ENCODE measurements around the gene TNFRSF1B.

TNFRSF1B gene

DNA sequence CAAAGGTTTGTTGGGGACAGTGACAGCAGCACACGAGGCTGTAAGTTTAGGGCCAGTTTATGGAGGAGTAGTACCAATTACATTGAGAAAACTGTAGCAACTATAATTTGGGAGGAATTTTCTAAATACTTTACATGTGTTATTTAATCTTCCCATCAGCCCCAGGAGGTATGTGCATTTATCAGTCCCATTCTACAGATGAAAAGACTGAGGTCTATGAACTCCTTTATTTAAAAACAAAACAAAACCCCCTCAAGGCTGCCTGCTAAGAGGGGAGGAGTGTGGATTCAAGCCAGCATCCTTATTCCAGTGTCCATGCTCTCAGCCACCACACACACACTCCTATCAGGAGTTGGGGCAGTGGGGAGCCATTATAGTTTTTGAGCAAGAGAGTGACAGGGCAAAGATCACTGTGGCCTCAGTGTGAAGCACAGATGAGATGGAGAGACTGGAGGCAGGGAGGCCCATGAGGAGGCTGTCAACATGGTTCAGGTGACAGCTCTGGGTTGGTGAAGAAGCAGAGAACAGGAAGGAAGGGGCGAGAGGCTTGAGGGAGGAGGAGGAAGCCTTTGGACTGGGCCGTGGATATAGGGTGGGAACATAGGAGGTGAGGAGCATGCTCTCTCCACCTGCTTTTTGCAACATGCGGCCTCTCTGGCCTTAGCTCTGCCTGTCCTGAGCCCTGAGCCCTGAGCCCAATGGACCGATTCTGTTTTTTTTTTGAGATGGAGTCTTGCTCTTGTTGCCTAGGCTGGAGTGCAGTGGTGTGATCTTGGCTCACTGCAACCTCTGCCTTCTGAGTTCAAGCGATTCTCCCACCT lies 9.7 kb downstream of the TNFRSF1B start:
- Mint-ChIP-seq H3K4me3 (peak overlapping the region; percentile 79), H3K36me3 (peaks cover 6% of the 10 kb centered on the region), H3K9me3 (peaks cover 1% of the 10 kb centered on the region), H3K27ac (peak overlapping the region; percentile 85), H3K4me1 (peaks cover 81% of the 10 kb centered on the region), H3K27me3 (no peaks in the 10 kb centered on the region)

DNA sequence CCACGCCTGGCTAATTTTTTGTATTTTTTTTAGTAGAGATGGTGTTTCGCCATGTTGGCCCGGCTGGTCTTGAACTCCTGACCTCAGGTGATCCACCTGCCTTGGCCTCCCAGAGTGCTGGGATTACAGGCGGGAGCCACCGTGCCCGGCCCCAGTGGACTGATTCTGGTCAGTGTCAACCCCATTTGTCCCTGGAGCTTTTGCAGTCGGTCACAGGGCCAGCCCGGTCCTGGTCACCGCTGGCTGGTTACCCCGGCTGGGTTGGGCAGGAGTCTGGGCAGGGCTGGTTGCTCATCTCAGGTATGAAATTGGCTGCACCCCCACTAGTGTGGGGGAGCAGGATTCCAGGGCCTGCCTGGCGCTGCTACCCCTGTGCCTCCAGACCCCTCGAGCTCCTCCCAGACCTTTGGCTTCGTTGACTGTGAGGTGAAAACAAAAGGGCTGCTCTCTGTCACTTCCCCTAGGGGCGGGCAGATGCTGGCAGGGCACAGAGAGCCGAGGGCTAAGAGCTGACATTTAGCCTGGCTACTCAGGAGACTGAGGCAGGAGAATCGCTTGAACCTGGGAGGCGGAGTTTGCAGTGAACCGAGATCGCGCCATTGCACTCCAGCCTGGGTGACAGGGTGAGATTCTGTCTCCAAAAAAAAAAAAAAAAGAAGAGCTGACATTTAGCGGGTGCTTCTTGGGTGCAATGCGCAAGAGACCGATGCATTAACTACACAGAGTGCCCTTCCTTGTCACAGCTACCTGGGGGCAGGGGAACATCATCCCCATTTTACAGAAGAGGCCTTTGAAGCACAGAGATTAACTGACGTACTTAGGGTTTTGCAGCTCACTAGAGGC lies 10.6 kb downstream of the TNFRSF1B start:
- H3K27me3 Mint-ChIP-seq: no peaks in the 10 kb centered on the region
- peak overlapping the region; percentile 99 for H3K27ac Mint-ChIP-seq
- peaks cover 81% of the 10 kb centered on the region for H3K4me1 Mint-ChIP-seq
- H3K9me3 Mint-ChIP-seq: no peaks in the 10 kb centered on the region
- peak overlapping the region; percentile 86 for H3K4me3 Mint-ChIP-seq
- H3K36me3 Mint-ChIP-seq: peaks cover 4% of the 10 kb centered on the region

DNA sequence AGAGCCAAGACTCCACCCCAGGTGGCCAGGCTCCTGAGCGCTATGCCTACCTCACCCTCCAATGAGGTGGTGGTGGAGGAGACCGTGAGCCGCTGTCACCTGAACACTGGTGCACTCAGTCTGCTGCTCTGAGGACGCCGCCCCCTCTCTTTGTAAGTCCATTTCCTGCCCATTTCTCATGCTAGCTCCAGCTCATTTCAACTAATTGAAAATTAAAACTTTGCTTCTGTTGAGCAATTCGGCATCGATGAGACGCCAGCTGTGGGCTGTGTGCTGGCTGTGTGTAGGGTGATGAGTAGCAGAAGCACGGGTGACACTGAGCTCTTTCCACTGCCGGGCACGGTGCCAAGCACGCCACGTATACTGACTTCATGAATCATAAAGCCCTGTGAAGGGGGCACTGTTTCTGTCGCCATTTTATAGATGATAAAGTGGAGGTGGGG lies 11.2 kb downstream of the TNFRSF1B start:
- peak overlapping the region; percentile 99 for H3K27ac Mint-ChIP-seq

DNA sequence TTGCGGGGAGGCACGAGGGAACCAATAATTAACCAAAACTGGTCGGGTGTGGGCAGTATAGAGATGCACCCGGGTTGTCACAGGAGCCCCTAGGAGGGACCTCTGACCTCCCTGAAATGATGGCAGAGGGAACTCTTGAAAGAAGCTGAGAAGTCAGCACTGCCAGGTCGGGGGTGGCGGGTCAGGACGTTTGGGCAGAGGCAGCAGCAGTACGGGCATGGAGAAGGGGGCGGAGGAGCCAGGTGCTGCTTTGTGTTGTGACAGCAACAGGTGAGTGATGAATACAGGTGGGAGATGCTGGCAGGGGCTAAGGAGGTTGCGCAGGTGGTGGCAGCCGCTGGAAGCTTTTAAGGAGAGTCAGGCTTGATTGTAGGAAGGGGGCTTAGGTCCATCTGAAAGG lies 11.7 kb downstream of the TNFRSF1B start:
- peak overlapping the region; percentile 99 for H3K27ac Mint-ChIP-seq
- H3K4me3 Mint-ChIP-seq: peak overlapping the region; percentile 86
- H3K9me3 Mint-ChIP-seq: no peaks in the 10 kb centered on the region
- peaks cover 4% of the 10 kb centered on the region for H3K36me3 Mint-ChIP-seq
- H3K27me3 Mint-ChIP-seq: no peaks in the 10 kb centered on the region
- H3K4me1 Mint-ChIP-seq: peaks cover 81% of the 10 kb centered on the region

More for the DNA sequence above, 11.2 kb downstream of the TNFRSF1B start:
- Mint-ChIP-seq H3K9me3 (no peaks in the 10 kb centered on the region), H3K4me1 (peaks cover 81% of the 10 kb centered on the region), H3K36me3 (peaks cover 4% of the 10 kb centered on the region), H3K4me3 (peak overlapping the region; percentile 86), H3K27me3 (no peaks in the 10 kb centered on the region)

DNA sequence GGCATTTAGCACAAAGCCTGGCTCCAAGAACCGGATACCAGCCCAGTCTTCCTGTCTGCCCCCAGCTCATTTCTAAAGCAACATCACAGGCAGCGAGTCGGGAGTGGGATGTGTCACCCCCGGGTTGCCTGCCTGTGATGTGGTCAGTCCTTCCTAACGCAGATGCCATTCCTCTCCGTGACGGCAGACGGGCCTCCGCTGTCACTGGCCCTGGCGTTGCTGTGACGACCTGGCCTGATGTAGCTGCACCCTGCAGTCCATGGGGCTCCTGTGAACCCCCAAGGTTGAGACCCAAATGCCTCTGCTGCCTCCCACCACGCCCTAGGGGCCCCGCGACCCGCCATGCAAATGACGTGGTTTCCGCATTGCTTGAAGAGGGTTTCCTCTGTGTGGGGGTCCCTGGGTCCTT lies 12.3 kb downstream of the TNFRSF1B start:
- Mint-ChIP-seq H3K4me1 (peaks cover 81% of the 10 kb centered on the region), H3K27ac (peak overlapping the region; percentile 99), H3K4me3 (peak overlapping the region; percentile 86), H3K9me3 (no peaks in the 10 kb centered on the region), H3K27me3 (no peaks in the 10 kb centered on the region), H3K36me3 (peaks cover 2% of the 10 kb centered on the region)

DNA sequence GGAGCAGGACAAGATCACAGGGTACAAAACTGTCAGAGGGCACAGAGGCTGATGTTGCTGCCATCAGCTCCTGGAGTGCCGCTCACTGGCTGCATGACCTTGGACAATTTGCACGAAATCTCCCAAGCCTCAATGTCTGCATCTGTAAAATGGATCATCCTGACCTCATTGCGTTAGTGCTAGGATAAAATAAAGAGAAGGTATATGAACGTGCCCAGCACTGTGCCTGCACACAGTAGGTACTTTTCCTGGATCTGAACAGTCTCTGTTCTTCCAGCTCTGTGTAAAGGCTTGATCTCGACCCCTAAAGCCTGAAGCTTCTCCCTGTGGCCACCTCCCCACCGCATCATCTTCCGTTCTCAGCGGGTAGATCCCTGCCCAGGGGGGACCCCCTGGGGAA lies 12.9 kb downstream of the TNFRSF1B start:
- Mint-ChIP-seq H3K4me3 (peak overlapping the region; percentile 86), H3K36me3 (peaks cover 2% of the 10 kb centered on the region), H3K4me1 (peaks cover 78% of the 10 kb centered on the region), H3K9me3 (no peaks in the 10 kb centered on the region), H3K27ac (peak overlapping the region; percentile 99), H3K27me3 (no peaks in the 10 kb centered on the region)

DNA sequence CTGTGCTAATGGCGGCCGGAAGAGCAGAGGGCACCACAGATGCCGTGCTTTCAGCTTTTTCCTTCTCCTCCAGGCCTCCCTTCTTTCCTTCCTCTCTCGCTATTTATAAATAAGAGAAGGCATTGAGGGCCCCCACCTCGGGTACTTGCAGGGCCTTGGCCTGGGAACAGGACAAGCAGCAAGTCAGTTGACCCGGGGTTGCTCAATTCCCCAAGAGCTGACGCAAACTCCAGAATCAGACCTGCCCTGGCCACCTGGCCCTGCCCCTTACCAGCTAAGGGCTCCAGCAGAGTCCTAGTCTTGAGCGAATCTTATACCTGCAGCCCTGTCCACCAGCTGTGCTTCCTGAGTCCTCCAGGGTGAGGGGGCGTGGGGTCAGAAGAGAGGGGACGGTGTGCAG lies 13.5 kb downstream of the TNFRSF1B start:
- no peaks in the 10 kb centered on the region for H3K9me3 Mint-ChIP-seq
- H3K27ac Mint-ChIP-seq: peak overlapping the region; percentile 62
- H3K4me1 Mint-ChIP-seq: peaks cover 78% of the 10 kb centered on the region
- no peaks in the 10 kb centered on the region for H3K27me3 Mint-ChIP-seq
- no peak overlapping the region for H3K4me3 Mint-ChIP-seq
- H3K36me3 Mint-ChIP-seq: peaks cover 2% of the 10 kb centered on the region

DNA sequence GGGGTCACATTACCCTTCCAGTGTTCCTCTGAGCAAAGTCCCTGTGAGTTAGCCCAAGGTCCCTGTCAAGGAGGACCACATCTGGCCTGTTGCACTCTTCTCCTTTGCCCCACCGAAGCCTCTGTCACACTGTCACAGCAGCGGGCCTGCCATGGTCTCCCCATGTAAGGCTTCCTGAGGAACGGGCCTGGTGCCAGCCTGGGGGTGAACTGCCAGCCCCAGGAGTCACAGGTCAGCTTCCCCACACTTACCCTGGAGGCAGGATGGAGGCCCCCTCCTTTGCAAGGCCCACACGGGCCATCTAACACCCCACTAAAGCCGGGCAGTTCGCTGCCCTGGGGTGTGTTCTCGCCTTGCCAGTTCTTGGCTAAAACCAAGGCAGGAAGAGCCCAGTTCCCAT lies 14.1 kb downstream of the TNFRSF1B start:
- Mint-ChIP-seq H3K4me3 (no peak overlapping the region), H3K4me1 (peaks cover 74% of the 10 kb centered on the region), H3K9me3 (no peaks in the 10 kb centered on the region), H3K36me3 (no peaks in the 10 kb centered on the region), H3K27me3 (no peaks in the 10 kb centered on the region), H3K27ac (no peak overlapping the region)

DNA sequence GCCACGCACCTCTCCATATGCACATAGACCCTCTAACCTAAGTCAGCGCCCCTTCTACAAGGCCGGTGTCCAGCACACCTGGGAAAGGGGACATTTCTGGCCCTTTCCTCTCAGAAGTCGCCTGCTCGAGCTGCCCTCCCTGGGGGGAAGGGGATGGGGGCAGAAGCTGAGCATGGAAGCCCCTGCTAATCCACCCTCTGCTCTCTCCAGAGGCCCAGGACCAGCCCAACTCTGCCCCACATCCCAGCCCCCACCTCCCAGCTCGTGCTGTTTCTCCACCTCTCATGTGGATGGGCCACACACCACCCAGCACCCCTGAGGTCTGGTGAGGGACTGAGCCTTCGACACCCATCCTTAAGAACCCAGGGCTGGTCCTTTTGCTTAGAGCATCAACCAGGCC lies 14.8 kb downstream of the TNFRSF1B start:
- Mint-ChIP-seq H3K4me3 (no peak overlapping the region), H3K27ac (peak overlapping the region; percentile 30), H3K4me1 (peaks cover 74% of the 10 kb centered on the region)

DNA sequence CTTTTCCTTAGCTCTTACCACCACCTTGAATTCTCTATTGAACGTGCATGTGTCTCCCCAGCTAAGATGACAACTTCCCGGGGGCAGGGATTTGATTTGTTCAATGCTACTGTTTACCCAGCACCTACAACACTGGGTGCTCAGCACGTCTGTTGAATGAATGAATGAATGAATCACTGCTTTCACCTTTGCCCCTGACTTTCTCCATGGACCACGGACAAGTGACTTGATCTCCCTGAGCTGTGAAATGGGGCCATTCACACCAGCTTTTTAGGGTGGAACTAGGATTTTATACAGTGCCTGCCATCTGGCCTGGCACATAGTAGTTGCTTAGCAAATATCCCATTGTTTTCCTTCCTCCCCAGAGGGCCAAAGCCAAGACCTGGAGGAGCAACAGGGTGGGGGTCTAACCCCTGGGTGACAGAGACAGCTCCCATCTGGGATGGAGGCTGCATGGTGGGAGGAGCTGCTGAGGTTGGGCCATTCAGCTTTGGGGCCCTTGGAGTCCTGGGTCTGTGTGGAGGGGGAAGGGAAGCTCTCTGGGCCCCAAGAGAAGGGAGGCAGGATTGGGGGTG lies 15.7 kb downstream of the TNFRSF1B start:
- H3K27ac Mint-ChIP-seq: peak overlapping the region; percentile 56
- H3K9me3 Mint-ChIP-seq: no peaks in the 10 kb centered on the region
- peaks cover 2% of the 10 kb centered on the region for H3K36me3 Mint-ChIP-seq
- no peaks in the 10 kb centered on the region for H3K27me3 Mint-ChIP-seq
- H3K4me3 Mint-ChIP-seq: no peak overlapping the region
- peaks cover 70% of the 10 kb centered on the region for H3K4me1 Mint-ChIP-seq

More for the DNA sequence above, 14.8 kb downstream of the TNFRSF1B start:
- Mint-ChIP-seq H3K9me3 (no peaks in the 10 kb centered on the region), H3K27me3 (no peaks in the 10 kb centered on the region), H3K36me3 (no peaks in the 10 kb centered on the region)

DNA sequence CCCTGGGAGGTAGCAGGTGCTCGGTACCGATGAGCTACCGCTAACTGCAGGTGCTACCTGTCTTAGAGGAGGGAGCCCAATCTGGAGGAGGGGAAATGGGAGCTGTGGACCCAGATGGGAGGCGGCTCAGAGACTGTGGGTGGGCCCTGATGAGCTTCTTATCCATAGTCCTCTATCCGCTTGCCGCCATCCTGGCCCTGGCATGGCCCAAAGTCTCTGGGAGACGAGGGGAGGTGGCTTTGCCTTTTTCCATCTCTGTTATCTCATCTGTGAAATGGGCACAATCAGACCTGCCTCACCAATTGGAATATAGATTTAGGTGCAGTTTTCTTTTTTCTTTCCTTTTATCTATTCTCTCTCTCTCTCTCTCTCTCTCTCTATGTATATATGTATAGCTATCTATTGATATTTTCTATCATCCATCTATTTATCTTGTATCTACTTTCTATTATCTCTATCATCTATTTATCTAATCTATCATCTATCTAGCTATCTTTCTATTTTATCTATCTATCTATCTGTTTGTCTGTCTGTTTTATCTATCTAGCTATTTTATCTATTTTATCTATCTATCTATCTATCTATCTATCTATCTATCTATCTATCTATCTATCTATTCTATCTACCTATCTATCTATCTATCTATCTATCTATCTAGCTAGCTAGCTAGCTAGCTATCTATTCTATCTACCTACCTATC lies 16.5 kb downstream of the TNFRSF1B start:
- Mint-ChIP-seq H3K36me3 (peaks cover 2% of the 10 kb centered on the region), H3K9me3 (no peaks in the 10 kb centered on the region), H3K4me1 (peaks cover 69% of the 10 kb centered on the region), H3K27me3 (no peaks in the 10 kb centered on the region), H3K27ac (no peak overlapping the region), H3K4me3 (no peak overlapping the region)

DNA sequence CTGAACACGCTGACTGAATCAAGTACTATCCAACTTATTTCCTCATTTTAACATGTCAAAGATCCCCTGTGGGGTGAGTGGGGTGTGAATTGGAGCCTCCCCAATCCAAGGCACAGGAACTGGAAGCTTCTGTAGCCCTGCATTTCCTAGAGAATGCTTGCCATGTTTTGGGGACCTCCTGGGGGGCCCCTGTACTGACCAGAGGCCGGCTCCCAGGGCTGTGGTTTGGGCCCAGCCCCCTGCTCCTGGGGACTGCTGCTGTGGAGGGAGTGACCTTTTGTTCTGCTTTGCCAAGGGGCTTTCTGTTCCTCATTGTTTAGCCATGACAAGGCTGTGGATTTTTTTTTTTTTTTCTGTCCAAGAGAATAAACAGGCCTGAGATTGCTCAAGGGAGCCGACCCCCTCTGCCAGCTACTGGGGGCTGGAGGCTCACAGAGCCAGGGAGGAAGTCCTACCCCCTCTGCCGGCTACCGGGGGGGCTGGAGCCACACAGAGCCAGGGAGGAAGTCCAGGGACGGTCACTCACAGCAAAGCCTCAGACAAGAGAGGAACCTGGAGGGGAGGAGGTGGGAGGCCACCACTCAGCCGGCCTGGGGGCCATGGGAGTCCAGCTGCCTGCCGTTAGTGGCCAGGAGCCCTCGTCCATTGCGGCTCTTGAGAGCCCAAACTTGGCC lies 17.4 kb downstream of the TNFRSF1B start:
- no peaks in the 10 kb centered on the region for H3K9me3 Mint-ChIP-seq
- H3K36me3 Mint-ChIP-seq: peaks cover 2% of the 10 kb centered on the region
- peak overlapping the region; percentile 69 for H3K27ac Mint-ChIP-seq
- no peaks in the 10 kb centered on the region for H3K27me3 Mint-ChIP-seq
- peaks cover 61% of the 10 kb centered on the region for H3K4me1 Mint-ChIP-seq
- H3K4me3 Mint-ChIP-seq: no peak overlapping the region

DNA sequence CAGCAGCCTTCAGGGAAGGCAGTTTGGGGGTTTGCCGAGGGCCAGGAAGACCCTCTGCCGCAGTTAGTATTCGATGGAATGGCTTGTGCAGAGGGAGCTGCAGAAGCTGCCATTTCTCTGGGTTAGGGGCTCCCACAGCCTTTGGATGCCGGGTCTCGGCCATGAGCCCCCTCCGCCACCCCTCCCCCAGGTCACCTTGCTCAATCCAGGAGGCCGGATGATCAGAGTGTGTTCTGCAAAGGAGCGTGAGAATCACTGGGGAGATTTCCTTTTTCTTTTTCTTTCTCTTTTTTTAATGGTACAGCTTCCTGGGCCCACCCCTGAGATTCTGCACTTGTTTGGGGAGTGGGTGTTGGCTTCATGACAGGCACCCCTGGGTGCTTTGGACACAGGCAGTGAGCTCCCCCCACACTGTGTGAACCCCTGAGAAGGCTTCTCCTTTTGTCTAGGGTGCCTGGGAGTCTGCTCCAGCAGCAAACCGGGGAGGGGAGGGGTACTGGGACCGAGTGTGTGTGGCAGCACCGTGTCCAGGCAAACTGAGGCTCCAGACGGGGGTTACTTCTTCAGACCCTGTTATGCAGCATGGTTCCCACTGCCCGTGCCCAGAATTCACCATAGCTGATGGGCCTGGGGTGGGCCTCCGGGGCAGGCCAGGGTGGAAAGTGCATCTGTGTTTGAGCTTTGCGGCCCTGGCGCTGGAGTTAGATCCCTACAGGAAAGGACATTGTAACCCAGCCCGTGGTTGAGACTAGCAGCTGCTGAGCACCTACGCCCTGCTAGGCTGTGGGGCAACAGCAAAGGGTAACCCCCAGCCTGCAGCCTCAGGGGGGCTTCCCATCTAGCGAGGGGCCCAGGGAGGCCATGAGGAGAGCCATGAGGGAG lies 18.5 kb downstream of the TNFRSF1B start:
- Mint-ChIP-seq H3K36me3 (peaks cover 5% of the 10 kb centered on the region), H3K9me3 (no peaks in the 10 kb centered on the region), H3K27ac (no peak overlapping the region), H3K4me3 (no peak overlapping the region), H3K27me3 (no peaks in the 10 kb centered on the region), H3K4me1 (peaks cover 57% of the 10 kb centered on the region)
